GM21528 (cell line): ENCODE results near the gene SP2.
A peak's percentile ranks its signal among the peaks of the same experiment; 100 is the strongest.

Experiments
- ATAC-seq: cut with Tn5 transposase; IDR thresholded peaks from one replicate; pipeline ENCODE4 v1.9.1; 2021; ENCODE audit warnings: mild to moderate bottlenecking, moderate library complexity; ENCODE audit not compliant: unreplicated experiment, low FRiP score

The SP2 gene

DNA sequence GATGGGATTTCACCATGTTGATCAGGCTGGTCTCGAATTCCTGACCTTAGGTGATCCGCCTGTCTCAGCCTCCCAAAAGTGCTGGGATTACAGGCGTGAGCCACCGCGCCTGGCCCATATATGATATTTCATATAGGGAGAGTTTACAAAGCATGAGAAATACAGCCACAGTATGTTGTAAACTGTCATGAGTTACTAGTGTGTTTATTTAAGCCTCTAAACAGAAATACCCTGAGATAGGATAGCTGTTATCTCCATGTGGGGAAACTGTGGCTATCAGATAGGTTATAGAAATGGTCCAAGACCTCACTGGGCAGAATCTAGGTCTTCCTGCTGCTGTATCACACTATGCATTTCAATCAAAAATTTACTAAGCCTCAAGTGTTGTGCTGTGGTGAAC, 72.8 kb downstream of the SP2 start:
- no peak for ATAC-seq

DNA sequence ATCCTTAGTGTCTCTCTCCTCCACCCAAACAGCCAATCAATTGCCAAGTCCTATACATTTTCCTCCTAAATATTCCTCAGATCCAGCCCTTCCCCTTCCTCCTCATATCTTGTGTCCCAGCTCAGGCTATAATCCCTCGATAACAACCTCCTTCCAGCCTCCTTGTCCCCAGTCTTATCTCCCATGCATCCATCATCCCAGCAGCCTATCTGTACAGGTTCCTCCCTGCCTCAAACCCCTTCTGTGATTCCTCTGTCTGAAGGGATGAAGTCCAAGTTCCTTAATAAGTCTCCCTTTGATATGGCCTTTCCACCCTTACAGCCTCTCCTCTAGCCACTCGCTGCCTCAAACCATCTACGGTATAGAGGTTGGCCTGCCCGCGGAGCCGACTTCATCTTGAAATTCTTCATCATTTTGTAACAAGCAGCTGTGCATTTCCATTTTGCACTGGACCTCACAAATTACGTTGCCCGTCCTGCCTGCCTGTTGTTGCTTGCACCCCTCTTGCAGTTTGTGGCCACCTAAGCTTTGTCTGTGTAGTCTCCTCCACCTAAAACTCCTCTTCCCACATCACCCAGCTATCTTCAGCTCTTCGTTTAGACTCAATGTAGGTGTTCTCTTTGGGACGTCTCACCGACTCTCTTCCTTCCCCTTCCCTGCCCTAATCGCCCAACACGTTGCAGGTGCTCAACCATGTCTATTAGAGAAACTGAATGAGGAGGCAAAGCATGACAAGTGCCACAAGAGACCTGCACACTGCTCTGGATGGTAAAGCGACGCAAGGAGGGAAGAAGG, 74.1 kb downstream of the SP2 start:
- ATAC-seq: peak; percentile 2

DNA sequence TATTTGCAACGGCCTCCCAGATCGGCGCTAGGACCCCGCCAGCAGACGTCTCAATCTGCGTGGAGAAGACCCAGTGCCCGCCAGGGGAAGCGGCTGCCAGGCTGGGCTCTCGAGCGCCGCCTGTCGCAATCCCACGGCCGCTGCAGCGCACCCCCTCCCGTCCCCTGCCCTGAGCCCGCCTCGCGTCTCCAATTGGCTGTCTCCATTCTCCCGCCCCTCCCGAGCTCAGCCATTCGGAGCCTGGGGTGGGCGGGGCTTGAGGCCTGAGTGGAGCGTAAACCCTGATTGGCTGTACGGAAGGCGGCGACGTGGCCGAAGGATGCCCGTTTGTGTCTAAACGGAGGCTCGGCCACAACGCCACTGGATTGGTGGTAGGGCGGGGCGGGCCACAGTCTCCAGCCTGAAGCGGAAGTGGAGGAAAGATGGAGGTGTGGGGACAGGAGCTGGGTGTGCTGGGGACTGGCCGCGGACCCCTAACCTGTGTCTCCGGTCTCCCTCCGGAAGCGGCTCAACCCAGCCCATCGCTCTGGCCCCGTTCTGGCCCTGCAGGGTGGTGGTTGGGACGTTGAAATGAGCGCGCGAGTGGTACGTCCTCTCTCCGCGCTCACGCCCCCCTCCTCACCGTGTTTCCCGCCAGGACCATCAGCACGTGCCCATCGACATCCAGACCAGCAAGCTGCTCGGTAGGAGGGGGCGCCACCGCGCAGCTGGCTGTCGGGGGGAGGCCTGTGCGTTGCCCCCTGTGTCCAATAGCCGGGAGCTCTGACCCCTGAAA, 74.9 kb downstream of the SP2 start, which contains the start of gene CDK5RAP3:
Gene CDK5RAP3, plus strand, starts transcription at position 389 of the 775 bp plus-strand sequence. Its CDS starts 34 bp downstream, at position 423.
- ATAC-seq: peak; percentile 91

DNA sequence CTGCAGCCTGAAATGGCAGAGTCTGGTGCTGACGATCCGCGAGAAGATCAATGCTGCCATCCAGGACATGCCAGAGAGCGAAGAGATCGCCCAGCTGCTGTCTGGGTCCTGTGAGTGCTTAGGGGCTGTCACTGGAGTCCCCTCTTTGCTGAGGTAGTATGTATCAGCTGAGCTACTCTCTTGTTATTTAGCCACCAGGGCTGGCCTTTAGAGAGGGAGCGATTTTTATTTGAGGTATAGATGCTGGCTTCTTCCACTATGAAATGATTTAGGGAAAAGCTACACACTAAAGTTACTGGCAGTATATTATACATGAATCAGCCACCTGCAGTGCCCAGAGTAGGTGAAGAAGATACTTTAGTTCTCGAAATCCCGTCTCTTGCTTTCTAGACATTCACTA, 77.5 kb downstream of the SP2 start:
- ATAC-seq: no peak

DNA sequence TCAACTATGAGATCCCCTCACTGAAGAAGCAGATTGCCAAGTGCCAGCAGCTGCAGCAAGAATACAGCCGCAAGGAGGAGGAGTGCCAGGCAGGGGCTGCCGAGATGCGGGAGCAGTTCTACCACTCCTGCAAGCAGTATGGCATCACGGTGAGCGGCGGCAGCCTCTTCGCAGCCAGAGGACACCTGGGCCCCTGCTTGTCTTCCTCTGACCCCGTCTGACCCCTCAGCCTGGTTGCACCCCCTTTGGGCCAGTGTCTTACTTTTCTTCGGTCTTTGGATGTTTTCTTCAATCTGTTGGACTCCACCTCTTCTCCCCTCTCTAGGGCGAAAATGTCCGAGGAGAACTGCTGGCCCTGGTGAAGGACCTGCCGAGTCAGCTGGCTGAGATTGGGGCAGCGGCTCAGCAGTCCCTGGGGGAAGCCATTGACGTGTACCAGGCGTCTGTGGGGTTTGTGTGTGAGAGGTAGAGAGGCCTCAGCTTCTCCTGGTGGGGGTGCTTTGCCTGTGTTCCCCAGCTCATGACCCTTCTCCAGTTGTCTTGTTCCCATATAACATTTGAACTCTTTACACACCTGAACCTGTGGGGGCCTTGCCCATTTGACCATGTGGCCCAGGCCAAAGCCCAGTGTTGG, 79.3 kb downstream of the SP2 start:
- no peak for ATAC-seq

DNA sequence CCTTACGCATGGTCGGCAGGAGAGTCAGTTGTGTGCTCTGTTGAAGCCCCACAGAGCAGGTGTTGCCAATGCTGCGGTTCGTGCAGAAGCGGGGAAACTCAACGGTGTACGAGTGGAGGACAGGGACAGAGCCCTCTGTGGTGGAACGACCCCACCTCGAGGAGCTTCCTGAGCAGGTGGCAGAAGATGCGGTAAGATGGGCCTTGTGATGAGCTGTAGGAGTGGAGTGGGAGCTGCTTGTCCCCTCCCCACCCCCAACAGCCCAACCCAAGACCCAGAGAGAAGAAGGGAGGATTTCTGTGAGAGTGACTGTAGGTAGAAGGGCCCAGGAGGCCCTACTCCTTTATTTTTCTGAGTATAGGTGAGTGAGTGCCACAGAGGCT, 79.8 kb downstream of the SP2 start:
- no peak for ATAC-seq

DNA sequence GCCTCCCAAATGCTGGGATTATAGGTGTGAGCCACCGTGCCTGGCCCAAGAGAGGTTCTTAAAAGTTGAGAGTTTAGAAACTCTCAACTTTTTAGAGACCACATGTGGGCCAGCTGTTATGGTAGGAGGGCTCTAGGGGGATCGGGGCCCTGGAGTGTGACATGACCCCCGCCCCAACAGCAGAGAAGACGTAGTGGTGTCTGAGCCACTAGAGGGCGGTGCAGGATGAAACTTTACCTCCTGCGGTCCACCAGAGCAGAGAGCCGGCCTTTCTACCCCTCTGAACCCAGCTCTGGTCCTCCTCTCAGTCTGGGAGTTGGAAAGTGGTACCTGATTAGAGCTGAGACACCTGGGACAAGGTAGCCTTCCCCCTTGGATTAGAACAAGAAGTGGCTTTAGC, 82.3 kb downstream of the SP2 start:
- no peak for ATAC-seq
